ENCODE data around the gene ERGIC2.
"Not testable (repeated sequence)": the region's sequence is repeated elsewhere in the genome, so short reads cannot be mapped to it uniquely, and the experiment has no call there.

Gene ERGIC2

GRCh38 chr12:29299633-29300032 lies 81.3 kb downstream of the ERGIC2 start:
- DNase-seq (ENCODE audit: low spot score), result no peak

DNA sequence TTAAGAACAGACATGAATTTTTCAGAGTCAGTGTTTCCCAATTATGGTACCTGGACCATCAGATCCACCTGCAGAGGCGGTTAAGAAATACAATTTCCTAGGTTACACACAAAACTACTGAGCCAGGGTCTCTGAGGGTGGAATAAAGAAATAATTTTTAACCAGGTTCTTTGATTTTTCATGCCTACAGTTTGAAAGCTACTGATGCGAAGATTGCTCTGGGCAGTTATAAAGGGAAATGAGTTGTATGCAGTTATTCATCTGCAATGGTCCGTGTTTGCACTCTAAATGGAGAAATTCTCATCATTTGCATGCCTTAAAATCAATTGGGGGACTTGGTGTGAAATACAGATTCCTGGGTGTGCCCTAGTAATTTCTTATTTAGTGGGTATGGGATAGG lies 89.7 kb downstream of the ERGIC2 start:
- DNase-seq (ENCODE audit: low spot score), result no peak

- not testable (repeated sequence) for DNase-seq (ENCODE audit: low spot score)
Measured at GRCh38 chr12:29290475-29290874, 90.5 kb downstream of the ERGIC2 start.

DNA sequence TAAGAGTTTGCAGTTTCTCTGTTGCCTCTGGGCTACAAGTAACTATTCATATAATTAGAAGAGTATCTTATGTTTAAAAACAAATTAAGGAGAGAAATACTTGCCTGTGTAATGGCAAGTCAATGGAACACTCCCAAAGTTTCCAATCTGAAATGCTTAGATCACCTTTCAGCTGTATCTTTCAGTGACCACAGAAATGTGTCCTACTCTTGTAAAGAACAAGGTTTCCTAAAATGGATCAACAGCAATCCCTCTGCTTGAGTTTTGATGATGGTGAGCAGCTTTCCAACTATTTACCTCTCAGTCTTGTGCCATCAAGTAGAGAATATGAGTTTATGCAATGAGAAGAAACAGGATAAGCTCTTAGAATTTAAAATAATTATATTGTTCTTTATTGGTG lies 92.9 kb downstream of the ERGIC2 start:
- DNase-seq (ENCODE audit: low spot score), result no peak

- no peak for DNase-seq (ENCODE audit: low spot score)
Measured at GRCh38 chr12:29287622-29288021, 93.3 kb downstream of the ERGIC2 start.

Measured in globus pallidus (tissue), 1 donor.